Endothelial cell (in vitro differentiated cells): ENCODE measurements around the gene MGAT3. TPM values are rescaled to one million over a fixed set of nuclear protein-coding genes. Genes with fewer than 3 reads are reported as not detected.
A peak's percentile ranks its signal among the peaks of the same experiment; 100 is the strongest.

Experiments
- DNase-seq: peaks from one replicate; pipeline ENCODE4 v3.0.0; 2021; ENCODE audit warnings: low spot score
- H3K27ac Mint-ChIP-seq: one replicate; pipeline ENCODE4 v1.8.0; 2021; ENCODE audit warnings: mixed read lengths, inconsistent platforms; ENCODE audit not compliant: unreplicated experiment
- H3K27me3 Mint-ChIP-seq: one replicate; pipeline ENCODE4 v1.8.0; 2021; ENCODE audit warnings: mild to moderate bottlenecking, moderate library complexity, mixed read lengths, inconsistent platforms; ENCODE audit not compliant: unreplicated experiment
- H3K36me3 Mint-ChIP-seq: one replicate; pipeline ENCODE4 v1.8.0; 2021; ENCODE audit warnings: mild to moderate bottlenecking, low read depth, mixed read lengths, inconsistent platforms; ENCODE audit not compliant: unreplicated experiment
- H3K4me1 Mint-ChIP-seq: one replicate; pipeline ENCODE4 v1.8.0; 2021; ENCODE audit warnings: mild to moderate bottlenecking, mixed read lengths, inconsistent platforms; ENCODE audit not compliant: unreplicated experiment
- H3K4me3 Mint-ChIP-seq: one replicate; pipeline ENCODE4 v1.8.0; 2021; ENCODE audit warnings: mild to moderate bottlenecking, mixed read lengths, inconsistent platforms; ENCODE audit not compliant: unreplicated experiment
- H3K9me3 Mint-ChIP-seq: one replicate; pipeline ENCODE4 v1.8.0; 2021; ENCODE audit warnings: mixed read lengths, inconsistent platforms; ENCODE audit not compliant: unreplicated experiment
- CTCF ChIP-seq: fragments of 200-600 bp; sonication (generic); IDR thresholded peaks from one replicate; pipeline ENCODE4 v1.5.0; 2021; ENCODE audit warnings: antibody characterized with exemption; ENCODE audit not compliant: unreplicated experiment
- total RNA-seq: library from RNA; stranded (reverse); fragmentation: NEBNext Ultra II Directional; extraction: Animal tissue kit (Norgen Biotek cat#: 25700); gene quantifications from one replicate; pipeline ENCODE4 v1.2.1, GENCODE V29; 2021; ENCODE audit not compliant: unreplicated experiment

The MGAT3 gene
- total RNA-seq, 1 donor from 2014 or later: 0.87 TPM

GRCh38 chr22:39530116-39530515, 73.3 kb downstream of the MGAT3 start:
- Mint-ChIP-seq H3K27me3 (peaks cover 3% of the 10 kb centered on the region), H3K4me1 (peaks cover 52% of the 10 kb centered on the region), H3K36me3 (peaks cover 15% of the 10 kb centered on the region), H3K4me3 (peak overlapping the region; percentile 3), H3K9me3 (no peaks in the 10 kb centered on the region), H3K27ac (no peak overlapping the region)
- no peak for TF ChIP-seq CTCF
- no peak for DNase-seq

DNA sequence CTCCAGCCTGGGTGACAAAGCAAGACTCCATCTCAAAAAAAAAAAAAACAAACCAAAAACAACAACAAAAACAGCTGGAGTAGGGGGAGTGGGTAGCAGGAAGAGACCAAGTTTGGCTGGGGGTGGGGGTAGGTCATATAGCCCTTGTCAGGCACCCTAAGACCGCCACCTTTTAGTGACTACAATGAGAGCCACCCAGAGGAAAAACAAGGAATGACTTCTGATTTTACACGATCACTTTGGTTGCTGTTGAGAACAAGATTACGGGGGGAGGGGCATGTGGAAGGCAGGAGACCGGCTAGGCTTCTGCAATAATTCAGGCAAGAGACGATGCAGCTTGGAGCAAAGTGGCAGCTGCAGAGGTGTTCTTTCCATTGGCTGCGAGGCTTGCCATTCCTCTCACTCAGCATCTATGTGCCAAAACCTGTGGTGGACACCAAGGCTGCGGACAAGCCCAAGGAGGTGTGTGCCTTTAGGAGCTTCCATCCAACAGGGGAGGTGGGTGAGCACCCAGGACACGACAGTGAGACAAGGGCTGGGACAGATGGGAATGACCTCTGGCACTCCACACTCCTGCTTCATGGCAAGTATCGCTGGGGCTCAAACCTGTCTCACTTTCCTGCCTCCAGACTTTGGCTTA, 74.0 kb downstream of the MGAT3 start:
- peak; percentile 57 for TF ChIP-seq CTCF
- H3K27ac Mint-ChIP-seq: peak overlapping the region; percentile 57
- H3K9me3 Mint-ChIP-seq: no peaks in the 10 kb centered on the region
- peaks cover 14% of the 10 kb centered on the region for H3K36me3 Mint-ChIP-seq
- H3K27me3 Mint-ChIP-seq: peaks cover 3% of the 10 kb centered on the region
- DNase-seq: no peak
- H3K4me1 Mint-ChIP-seq: peaks cover 46% of the 10 kb centered on the region
- peak overlapping the region; percentile 91 for H3K4me3 Mint-ChIP-seq

DNA sequence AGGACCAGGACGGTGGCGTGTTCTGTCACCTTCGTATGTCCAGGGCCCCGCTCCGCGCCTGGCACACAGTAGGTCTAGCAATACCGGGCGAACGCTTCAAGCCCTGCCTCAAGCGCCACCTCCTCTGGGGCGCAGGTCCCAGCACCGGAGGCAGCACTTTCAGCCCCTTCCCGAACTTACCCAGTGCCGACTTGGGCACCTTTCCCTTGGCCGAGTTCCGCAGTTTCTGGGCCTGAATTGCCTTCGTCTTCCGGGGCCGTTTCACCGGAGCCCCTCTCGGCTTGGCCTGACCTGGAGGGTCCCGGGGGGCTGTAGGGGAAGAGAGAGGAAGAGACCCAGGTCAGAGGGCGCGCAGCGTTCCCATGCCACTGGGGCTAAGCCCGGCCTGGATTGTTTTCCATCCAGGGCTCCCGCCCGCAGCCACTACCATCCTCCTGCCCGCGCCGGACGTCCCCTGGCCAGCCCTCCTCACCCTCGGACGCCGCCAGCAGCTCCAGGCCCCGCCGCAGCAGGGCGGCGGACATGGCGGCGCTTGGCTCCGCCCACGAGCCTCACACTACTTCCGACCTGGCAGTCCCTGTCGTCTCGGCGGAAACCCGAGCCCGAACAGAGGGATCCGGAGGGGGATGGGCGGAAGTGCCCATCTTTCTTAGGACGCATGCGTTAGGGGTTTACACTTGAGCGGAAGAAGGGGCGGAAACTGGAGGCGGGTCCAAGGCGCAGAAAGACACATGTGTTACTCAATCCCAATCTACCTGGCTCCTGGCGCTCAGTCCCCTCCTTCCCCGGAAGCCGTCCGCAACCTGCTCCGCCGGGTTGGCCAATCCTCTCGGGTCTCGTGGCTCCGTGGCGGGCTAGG, 75.6 kb downstream of the MGAT3 start, which contains the start of gene RPS19BP1:
Gene RPS19BP1 (minus strand): TSS at position 534 of the 859 bp plus-strand sequence. CDS start 10 bp downstream, at position 524.
- H3K4me3 Mint-ChIP-seq: peak within 1 kb of the TSS; percentile 91
- peaks cover 3% of the 10 kb centered on the region for H3K27me3 Mint-ChIP-seq
- no peaks in the 10 kb centered on the region for H3K9me3 Mint-ChIP-seq
- no peak for TF ChIP-seq CTCF
- peaks cover 41% of the 10 kb centered on the region for H3K4me1 Mint-ChIP-seq
- DNase-seq: peak; percentile 90
- peak within 1 kb of the TSS; percentile 81 for H3K27ac Mint-ChIP-seq
- peaks cover 14% of the 10 kb centered on the region for H3K36me3 Mint-ChIP-seq

DNA sequence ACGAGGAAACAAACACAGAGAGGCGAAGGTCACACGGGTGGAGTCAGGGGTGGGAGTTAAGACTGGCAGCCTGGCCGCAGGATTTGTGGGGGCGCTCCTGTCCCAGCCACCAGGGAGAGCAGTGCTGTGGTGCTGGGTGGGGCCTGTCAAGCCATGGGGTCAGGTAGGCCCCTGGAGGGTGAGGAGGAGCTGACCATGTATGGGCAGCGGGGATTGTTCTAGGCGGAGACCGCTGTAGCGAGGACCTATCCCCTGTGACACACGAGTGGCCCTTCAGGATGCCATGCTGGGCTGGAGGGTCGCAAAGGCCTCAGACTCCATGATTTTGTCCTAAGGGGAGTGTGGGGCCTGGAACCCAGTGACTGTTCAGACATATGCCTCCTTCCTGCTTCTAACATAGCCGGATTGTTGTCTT, 77.3 kb downstream of the MGAT3 start:
- Mint-ChIP-seq H3K36me3 (peaks cover 14% of the 10 kb centered on the region), H3K4me3 (peak overlapping the region; percentile 59), H3K27me3 (peaks cover 3% of the 10 kb centered on the region), H3K27ac (no peak overlapping the region), H3K9me3 (no peaks in the 10 kb centered on the region), H3K4me1 (peaks cover 31% of the 10 kb centered on the region)
- TF ChIP-seq CTCF: no peak
- no peak for DNase-seq
